ENCODE results near the gene PPP1R2. TPM values are rescaled to one million over a fixed set of nuclear protein-coding genes. Genes with fewer than 3 reads are reported as not detected.

PPP1R2 gene
- total and polyA plus RNA-seq, 2 donors (not counting 3 experiments of a cell fraction or from before 2014, with no cell fraction given) = 19.9 to 37.3 TPM

- DNase-seq (ENCODE audit: low read depth, low spot score) = no peak
- H3K36me3 ChIP-seq (ENCODE audit: control insufficient read depth in 2 of 2, extremely low read depth in 1 of 2, insufficient read depth in 2 of 2, low read length in 2 of 2) = no peaks in the 10 kb centered on the region
- H4K20me1 ChIP-seq (replicated peaks; ENCODE audit: control insufficient read depth, extremely low read depth, insufficient read depth, low read length) = no peaks in the 10 kb centered on the region
- H3K79me2 ChIP-seq (ENCODE audit: control insufficient read depth, insufficient read depth, low read length) = peaks cover 26% of the 10 kb centered on the region
- TF ChIP-seq JUN (IDR thresholded peaks at IDR 0.05; ENCODE audit: borderline replicate concordance, insufficient read depth, insufficient read length, low read depth) = peak; percentile 35
- TF ChIP-seq GATA2 (IDR thresholded peaks at IDR 0.05; ENCODE audit: insufficient read depth, insufficient read length, low read depth, low read length) = no peak
- TF ChIP-seq EZH2 (IDR thresholded peaks at IDR 0.05; ENCODE audit: borderline replicate concordance, low read depth, low read length, severe bottlenecking) = peak; percentile 44
- peak overlapping the region; percentile 25 to 97 (median 93) for H3K4me3 ChIP-seq (replicated peaks in 1 of 3; ENCODE audit: insufficient read depth in 1 of 3, low read depth in 1 of 3, low read length in 3 of 3)
- ChIA-PET POLR2A (interaction anchor here (0.7 to 1.9 kb wide), 4 partner anchors 9 to 273 kb away, joined by 3 to 10 read pairs (median 6); partner anchors contain the start of genes ACAP2 and XXYLT1), CTCF (interaction anchor here (1.0 to 2.7 kb wide), 5 partner anchors 13 to 307 kb away, joined by 3 to 23 read pairs (median 6); partner anchors contain the start of gene XXYLT1)
- intact Hi-C loops (cut with micrococcal nuclease) (loop anchor here (2.0 to 10.0 kb wide), 2 partner anchors 101 to 311 kb away; partner anchors contain the start of gene ACAP2), dilution Hi-C loops (cut with MboI; ENCODE audit: extremely low pct_ligation_motif_present, low sequenced_read_pairs) (no loop called here)
- no peak for FAIRE-seq
- H3K27ac ChIP-seq (ENCODE audit: insufficient read depth, low read depth, low read length) = no peak overlapping the region
- peak overlapping the region; percentile 56 for H3K4me2 ChIP-seq (ENCODE audit: insufficient read depth, low read length)
- H3K27me3 ChIP-seq (ENCODE audit: control insufficient read depth in 2 of 2, insufficient read depth in 2 of 2, low read length in 2 of 2) = peaks cover 6 to 8% of the 10 kb centered on the region in 2 experiments
- no peaks in the 10 kb centered on the region for H3K9me3 ChIP-seq (replicated peaks; ENCODE audit: control insufficient read depth, insufficient read depth, low read length)
- BruUV-seq (replicated peaks) = no TSS peak
- H3K9ac ChIP-seq (replicated peaks; ENCODE audit: extremely low read depth, insufficient read depth, low read length) = peak overlapping the region; percentile 73
- H3K4me1 ChIP-seq (ENCODE audit: control insufficient read depth, extremely low read depth, insufficient read depth, low read length) = peaks cover 33% of the 10 kb centered on the region
- H2AFZ ChIP-seq (ENCODE audit: low read depth, low read length) = peak overlapping the region; percentile 56
- no peaks in the 10 kb centered on the region for H3K9me1 ChIP-seq (replicated peaks; ENCODE audit: control insufficient read depth, extremely low read depth, insufficient read depth, low read length)
These were observed 540 bp upstream of the PPP1R2 start for GRCh38 chr3:195543500-195544229.

GRCh38 chr3:195542316-195542697 is 818 bp downstream of the PPP1R2 start:
- DNase-seq (ENCODE audit: low read depth, low spot score) (peak; percentile 58), FAIRE-seq (peak; percentile 55)
- Histone ChIP-seq H3K27ac (ENCODE audit: insufficient read depth, low read depth, low read length) (peak overlapping the region; percentile 61), H3K4me1 (ENCODE audit: control insufficient read depth, extremely low read depth, insufficient read depth, low read length) (peaks cover 33% of the 10 kb centered on the region), H3K9ac (replicated peaks; ENCODE audit: extremely low read depth, insufficient read depth, low read length) (peak overlapping the region; percentile 73), H3K27me3 (ENCODE audit: control insufficient read depth in 2 of 2, insufficient read depth in 2 of 2, low read length in 2 of 2) (no peaks in the 10 kb centered on the region), H3K9me1 (replicated peaks; ENCODE audit: control insufficient read depth, extremely low read depth, insufficient read depth, low read length) (no peaks in the 10 kb centered on the region), H3K36me3 (ENCODE audit: control insufficient read depth in 2 of 2, extremely low read depth in 1 of 2, insufficient read depth in 2 of 2, low read length in 2 of 2) (no peaks in the 10 kb centered on the region), H4K20me1 (replicated peaks; ENCODE audit: control insufficient read depth, extremely low read depth, insufficient read depth, low read length) (no peaks in the 10 kb centered on the region), H3K4me2 (ENCODE audit: insufficient read depth, low read length) (peak overlapping the region; percentile 98), H3K4me3 (replicated peaks in 1 of 3; ENCODE audit: insufficient read depth in 1 of 3, low read depth in 1 of 3, low read length in 3 of 3) (peak overlapping the region; percentile 30 to 97 (median 93)), H3K79me2 (ENCODE audit: control insufficient read depth, insufficient read depth, low read length) (peaks cover 31% of the 10 kb centered on the region), H2AFZ (ENCODE audit: low read depth, low read length) (peak overlapping the region; percentile 34), H3K9me3 (replicated peaks; ENCODE audit: control insufficient read depth, insufficient read depth, low read length) (no peaks in the 10 kb centered on the region)
- BruUV-seq (replicated peaks) = TSS peak; percentile 51
- intact Hi-C loops (cut with micrococcal nuclease) = loop anchor here (2.0 to 10.0 kb wide), 2 partner anchors 100 to 312 kb away; partner anchors contain the start of gene ACAP2
- TF ChIP-seq GATA2 (IDR thresholded peaks at IDR 0.05; ENCODE audit: insufficient read depth, insufficient read length, low read depth, low read length) = no peak
- dilution Hi-C loops (cut with MboI; ENCODE audit: extremely low pct_ligation_motif_present, low sequenced_read_pairs) = no loop called here
- ChIA-PET POLR2A (interaction anchor here (0.8 to 1.9 kb wide), 3 partner anchors 16 to 271 kb away, joined by 3 to 10 read pairs (median 7); partner anchors contain the start of genes ACAP2 and XXYLT1), CTCF (interaction anchor here (0.9 to 2.2 kb wide), 3 partner anchors 15 to 352 kb away, joined by 3 to 23 read pairs (median 3); partner anchors contain the start of gene XXYLT1)
